Measurements from ENCODE around the gene CYP4V2. TPM values are rescaled to one million over a fixed set of nuclear protein-coding genes. Genes with fewer than 3 reads are reported as not detected.

The CYP4V2 gene
- polyA plus RNA-seq, 1 donor from 2014 or later, result 5.6 TPM

DNA sequence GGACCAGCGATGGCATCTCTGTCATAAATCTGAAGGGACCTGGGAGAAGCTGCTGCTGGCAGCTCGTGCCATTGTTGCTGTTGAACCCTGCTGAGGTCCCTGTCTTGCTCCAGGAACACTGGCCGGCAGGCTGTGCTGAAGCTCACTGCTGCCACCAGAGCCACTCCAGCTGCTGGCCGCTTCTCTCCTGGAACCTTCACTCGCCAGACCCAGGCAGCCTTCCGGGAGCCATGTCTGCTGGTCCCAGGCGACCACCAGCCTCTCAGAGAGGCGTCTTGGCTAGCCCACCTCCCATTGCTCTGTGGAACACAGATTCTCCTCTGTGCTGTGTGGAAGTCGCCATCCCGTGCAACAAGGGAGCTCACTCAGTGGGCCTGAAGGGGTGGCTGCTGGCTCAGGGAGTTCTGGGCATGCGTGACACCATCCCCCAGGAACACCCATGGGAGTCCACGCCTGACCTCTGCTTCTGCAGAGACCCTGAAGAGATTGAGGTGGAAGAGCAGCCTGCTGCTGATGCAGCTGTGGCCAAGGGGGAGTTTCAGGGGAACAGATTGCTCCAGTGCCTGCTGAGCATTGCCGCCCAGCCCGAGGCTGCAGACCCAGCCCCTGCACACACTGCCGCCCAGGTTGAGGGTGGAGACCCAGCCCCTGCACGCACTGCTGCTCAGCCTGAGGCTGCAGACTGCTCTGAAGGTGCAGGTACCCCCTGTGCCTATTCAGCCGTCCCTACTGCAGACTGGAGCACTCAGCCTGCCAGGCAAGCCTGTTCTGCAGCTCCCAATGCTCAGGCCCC, 33.1 kb upstream of the CYP4V2 start:
- Histone ChIP-seq H3K27ac (ENCODE audit: low read length) (no peak overlapping the region), H4K20me1 (ENCODE audit: insufficient read depth) (no peaks in the 10 kb centered on the region), H3K9me2 (ENCODE audit: insufficient read depth, low read length) (no peaks in the 10 kb centered on the region), H3K36me3 (ENCODE audit: insufficient read depth, low read length) (no peaks in the 10 kb centered on the region), H3K9me3 (ENCODE audit: low read length) (no peaks in the 10 kb centered on the region), H3F3A (ENCODE audit: insufficient read depth, low read length, poor library complexity, severe bottlenecking) (no peaks in the 10 kb centered on the region), H3K4me3 (ENCODE audit: low read length) (no peak overlapping the region), H3K4me2 (ENCODE audit: low read length) (no peak overlapping the region), H3K79me2 (replicated peaks; ENCODE audit: insufficient read depth, low read length) (no peaks in the 10 kb centered on the region), H2AFZ (ENCODE audit: low read depth, low read length) (no peak overlapping the region), H3K9ac (ENCODE audit: low read length) (no peak overlapping the region), H3K27me3 (ENCODE audit: insufficient read depth, low read depth, low read length) (no peaks in the 10 kb centered on the region)
- TF ChIP-seq, protein P1, sequence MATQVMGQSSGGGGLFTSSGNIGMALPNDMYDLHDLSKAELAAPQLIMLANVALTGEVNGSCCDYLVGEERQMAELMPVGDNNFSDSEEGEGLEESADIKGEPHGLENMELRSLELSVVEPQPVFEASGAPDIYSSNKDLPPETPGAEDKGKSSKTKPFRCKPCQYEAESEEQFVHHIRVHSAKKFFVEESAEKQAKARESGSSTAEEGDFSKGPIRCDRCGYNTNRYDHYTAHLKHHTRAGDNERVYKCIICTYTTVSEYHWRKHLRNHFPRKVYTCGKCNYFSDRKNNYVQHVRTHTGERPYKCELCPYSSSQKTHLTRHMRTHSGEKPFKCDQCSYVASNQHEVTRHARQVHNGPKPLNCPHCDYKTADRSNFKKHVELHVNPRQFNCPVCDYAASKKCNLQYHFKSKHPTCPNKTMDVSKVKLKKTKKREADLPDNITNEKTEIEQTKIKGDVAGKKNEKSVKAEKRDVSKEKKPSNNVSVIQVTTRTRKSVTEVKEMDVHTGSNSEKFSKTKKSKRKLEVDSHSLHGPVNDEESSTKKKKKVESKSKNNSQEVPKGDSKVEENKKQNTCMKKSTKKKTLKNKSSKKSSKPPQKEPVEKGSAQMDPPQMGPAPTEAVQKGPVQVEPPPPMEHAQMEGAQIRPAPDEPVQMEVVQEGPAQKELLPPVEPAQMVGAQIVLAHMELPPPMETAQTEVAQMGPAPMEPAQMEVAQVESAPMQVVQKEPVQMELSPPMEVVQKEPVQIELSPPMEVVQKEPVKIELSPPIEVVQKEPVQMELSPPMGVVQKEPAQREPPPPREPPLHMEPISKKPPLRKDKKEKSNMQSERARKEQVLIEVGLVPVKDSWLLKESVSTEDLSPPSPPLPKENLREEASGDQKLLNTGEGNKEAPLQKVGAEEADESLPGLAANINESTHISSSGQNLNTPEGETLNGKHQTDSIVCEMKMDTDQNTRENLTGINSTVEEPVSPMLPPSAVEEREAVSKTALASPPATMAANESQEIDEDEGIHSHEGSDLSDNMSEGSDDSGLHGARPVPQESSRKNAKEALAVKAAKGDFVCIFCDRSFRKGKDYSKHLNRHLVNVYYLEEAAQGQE (IDR thresholded peaks at IDR 0.05; ENCODE audit: borderline replicate concordance), result no peak
- TF ChIP-seq TAF1 (IDR thresholded peaks at IDR 0.05; ENCODE audit: low read depth) (no peak), SMC3 (conservative IDR thresholded peaks at IDR 0.05; ENCODE audit: poor library complexity) (no peak), MXI1 (conservative IDR thresholded peaks at IDR 0.05; ENCODE audit: poor library complexity, severe bottlenecking) (no peak), POLR2AphosphoS5 (IDR thresholded peaks at IDR 0.05) (no peak), CTCF (IDR thresholded peaks at IDR 0.05; ENCODE audit: poor library complexity, severe bottlenecking) (no peak), EP300 (conservative IDR thresholded peaks at IDR 0.05; ENCODE audit: poor library complexity, severe bottlenecking) (no peak), EZH2 (IDR thresholded peaks at IDR 0.05; ENCODE audit: borderline replicate concordance, insufficient read depth, low read length, poor library complexity, severe bottlenecking) (no peak), RAD21 (conservative IDR thresholded peaks at IDR 0.05) (no peak)

GRCh38 chr4:186158966-186159365, 32.4 kb upstream of the CYP4V2 start:
- Histone ChIP-seq H3K36me3 (ENCODE audit: insufficient read depth, low read length) (no peaks in the 10 kb centered on the region), H2AFZ (ENCODE audit: low read depth, low read length) (no peak overlapping the region), H3K9me3 (ENCODE audit: low read length) (no peaks in the 10 kb centered on the region), H3K9me2 (ENCODE audit: insufficient read depth, low read length) (no peaks in the 10 kb centered on the region), H3F3A (ENCODE audit: insufficient read depth, low read length, poor library complexity, severe bottlenecking) (no peaks in the 10 kb centered on the region), H3K79me2 (replicated peaks; ENCODE audit: insufficient read depth, low read length) (no peaks in the 10 kb centered on the region), H3K4me3 (ENCODE audit: low read length) (no peak overlapping the region), H4K20me1 (ENCODE audit: insufficient read depth) (no peaks in the 10 kb centered on the region), H3K27ac (ENCODE audit: low read length) (no peak overlapping the region), H3K4me2 (ENCODE audit: low read length) (no peak overlapping the region), H3K9ac (ENCODE audit: low read length) (no peak overlapping the region), H3K27me3 (ENCODE audit: insufficient read depth, low read depth, low read length) (no peaks in the 10 kb centered on the region)
- TF ChIP-seq MXI1 (conservative IDR thresholded peaks at IDR 0.05; ENCODE audit: poor library complexity, severe bottlenecking), result no peak
- TF ChIP-seq SMC3 (conservative IDR thresholded peaks at IDR 0.05; ENCODE audit: poor library complexity), result no peak
- TF ChIP-seq POLR2AphosphoS5 (IDR thresholded peaks at IDR 0.05), result no peak
- no peak for TF ChIP-seq TAF1 (IDR thresholded peaks at IDR 0.05; ENCODE audit: low read depth)
- TF ChIP-seq CTCF (IDR thresholded peaks at IDR 0.05; ENCODE audit: poor library complexity, severe bottlenecking), result no peak
- TF ChIP-seq, protein P1 (IDR thresholded peaks at IDR 0.05; ENCODE audit: borderline replicate concordance), result no peak
- TF ChIP-seq EP300 (conservative IDR thresholded peaks at IDR 0.05; ENCODE audit: poor library complexity, severe bottlenecking), result no peak
- TF ChIP-seq RAD21 (conservative IDR thresholded peaks at IDR 0.05), result no peak
- TF ChIP-seq EZH2 (IDR thresholded peaks at IDR 0.05; ENCODE audit: borderline replicate concordance, insufficient read depth, low read length, poor library complexity, severe bottlenecking), result no peak
